Breast epithelium (tissue), 4 donors: ENCODE results near the gene GCLM. TPM values are rescaled to one million over a fixed set of nuclear protein-coding genes. Genes with fewer than 3 reads are reported as not detected.

Experiments
- DNase-seq, 2 donors: peaks; one replicate each; pipeline ENCODE4 v3.0.0-alpha.2; 2019; ENCODE audit warnings: low spot score in 2 of 2
- H3K27ac ChIP-seq, 2 donors: fragments of 200-600 bp; sonication (generic) in 1 of 2; one replicate each; pipeline ENCODE4 v1.5.1; 2016 to 2019; ENCODE audit warnings: mild to moderate bottlenecking in 1 of 2
- H3K27me3 ChIP-seq, 2 donors: fragments of 200-600 bp; sonication (generic) in 1 of 2; one replicate each; pipeline versions ENCODE4 v1.5.1 to v1.6.0; 2017 to 2019; ENCODE audit warnings: control low read depth in 1 of 2, mild to moderate bottlenecking in 1 of 2
- H3K36me3 ChIP-seq: fragments of 200-600 bp; one replicate; pipeline ENCODE4 v1.5.1; 2019
- H3K4me1 ChIP-seq, 2 donors: fragments of 200-600 bp; sonication (generic); one replicate each; pipeline ENCODE4 v1.5.1; 2016 to 2019; ENCODE audit warnings: control low read depth in 1 of 2
- H3K4me3 ChIP-seq, 3 donors: fragments of 200-600 bp; sonication (generic); 1 replicate in 2 of 3; 2 replicates in 1 of 3; pipeline ENCODE4 v1.5.1; 2016 to 2019; ENCODE audit warnings: mild to moderate bottlenecking in 3 of 3, moderate library complexity in 2 of 3
- H3K9me3 ChIP-seq, 2 donors: fragments of 200-600 bp; sonication (generic) in 1 of 2; one replicate each; pipeline ENCODE4 v1.5.1; 2016 to 2019; ENCODE audit warnings: control low read depth in 1 of 2
- CTCF ChIP-seq, 3 donors: fragments of 450-650 bp; IDR thresholded peaks; one replicate each; pipeline ENCODE4 v1.5.1; 2016 to 2017; ENCODE audit warnings: antibody characterized with exemption in 3 of 3, mild to moderate bottlenecking in 3 of 3, moderate library complexity in 3 of 3
- POLR2A ChIP-seq: fragments of 450-650 bp; IDR thresholded peaks from one replicate; pipeline ENCODE4 v1.6.1; 2016; ENCODE audit warnings: antibody characterized with exemption, mild to moderate bottlenecking, moderate library complexity
- POLR2AphosphoS5 ChIP-seq, 3 donors: sonication (generic); formaldehyde crosslinking; IDR thresholded peaks; one replicate each; pipeline ENCODE4 v1.6.1; 2017; ENCODE audit warnings: antibody characterized with exemption in 3 of 3
- intact Hi-C: fragments of 100-400 bp; cut with DNase I; formaldehyde crosslinking; loops from one replicate; pipeline ENCODE4 v1.15.1; 2023; ENCODE audit warnings: low total_unique reads
- total RNA-seq, 3 donors: library from RNA; depleted of rRNA; stranded (reverse); fragments of >200 nt; gene quantifications; one replicate each; pipeline ENCODE4 v1.1.0, GENCODE V29; 2016

The GCLM gene
- total RNA-seq, 3 donors from 2014 or later, result 10.1 to 23.7 (median 13.8) TPM

DNA sequence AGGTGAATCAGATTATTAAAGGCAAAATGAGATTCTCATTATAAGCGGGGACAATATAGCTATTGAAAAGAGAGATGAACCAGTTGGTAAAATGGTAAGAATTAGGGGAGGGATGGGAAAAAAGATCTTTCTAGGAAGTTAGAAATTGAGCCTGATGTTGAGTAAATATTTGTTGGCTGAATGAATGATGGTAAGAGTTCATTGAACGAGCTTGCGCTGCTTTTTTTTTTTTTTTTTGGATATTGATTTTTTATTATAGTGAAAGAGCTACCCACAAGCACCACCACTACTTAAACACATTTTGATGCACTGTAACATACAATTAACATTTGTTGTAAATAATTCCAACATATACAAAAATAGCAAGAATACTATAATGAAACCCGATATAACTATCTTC, 1.1 kb upstream of the GCLM start:
- Histone ChIP-seq H3K9me3 (peaks cover 5 to 8% of the 10 kb centered on the region in 2 donors), H3K27ac (peak overlapping the region; percentile 87 to 93), H3K4me1 (no peaks in the 10 kb centered on the region), H3K27me3 (no peaks in the 10 kb centered on the region), H3K36me3 (no peaks in the 10 kb centered on the region), H3K4me3 (peak overlapping the region in 1 of 3 donors; percentile 88)
- TF ChIP-seq POLR2A (no peak), CTCF (IDR thresholded peaks at IDR 0.05) (no peak), POLR2AphosphoS5 (IDR thresholded peaks at IDR 0.05) (no peak)
- intact Hi-C loops, result no loop called here
- no peak for DNase-seq

DNA sequence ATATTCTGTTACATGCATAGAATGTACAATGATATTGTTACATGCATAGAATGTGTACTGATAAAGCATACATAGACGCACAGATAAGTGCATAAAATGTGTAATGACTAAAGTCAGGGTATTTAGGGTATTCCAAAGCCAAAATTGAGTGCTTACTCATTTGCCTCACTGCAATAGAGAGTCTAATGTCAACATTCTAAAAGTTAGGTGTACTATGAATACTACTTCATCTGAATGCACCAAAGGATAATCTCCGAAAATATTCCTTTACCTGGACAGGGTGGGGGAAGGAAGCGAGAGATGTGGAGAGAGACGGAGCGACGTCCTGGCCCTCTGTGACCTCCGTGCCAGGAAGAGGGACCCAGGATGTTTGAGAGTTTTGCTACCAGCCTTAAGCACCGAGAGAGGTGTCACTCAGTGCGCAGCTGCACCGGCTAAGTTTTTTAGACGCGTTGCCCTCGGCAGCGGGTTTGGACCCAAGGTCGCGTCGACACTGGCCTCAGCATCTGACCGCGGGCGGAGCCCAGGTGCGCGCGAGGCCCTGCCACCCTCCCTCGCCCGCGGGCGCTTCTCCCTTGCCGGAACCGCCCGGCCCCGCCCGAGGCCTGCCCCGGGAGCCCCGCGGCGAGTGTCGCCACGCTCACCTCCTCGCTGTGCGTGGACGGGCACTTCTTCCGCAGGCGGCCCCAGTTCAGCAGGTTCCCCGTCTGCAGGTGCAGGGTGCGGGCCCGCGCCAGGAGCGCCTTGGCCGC, 660 bp downstream of the GCLM start:
- Histone ChIP-seq H3K4me3 (peak overlapping the region; percentile 88 to 89 (median 88)), H3K4me1 (no peaks in the 10 kb centered on the region), H3K36me3 (no peaks in the 10 kb centered on the region), H3K27me3 (no peaks in the 10 kb centered on the region), H3K27ac (peak overlapping the region; percentile 87 to 93), H3K9me3 (peaks cover 5 to 8% of the 10 kb centered on the region in 2 donors)
- intact Hi-C loops, result no loop called here
- DNase-seq, result peak in 1 of 2 donors; percentile 22
- TF ChIP-seq POLR2AphosphoS5 (IDR thresholded peaks at IDR 0.05), result peak in 1 of 3 donors; percentile 20
- no peak for TF ChIP-seq POLR2A

DNA sequence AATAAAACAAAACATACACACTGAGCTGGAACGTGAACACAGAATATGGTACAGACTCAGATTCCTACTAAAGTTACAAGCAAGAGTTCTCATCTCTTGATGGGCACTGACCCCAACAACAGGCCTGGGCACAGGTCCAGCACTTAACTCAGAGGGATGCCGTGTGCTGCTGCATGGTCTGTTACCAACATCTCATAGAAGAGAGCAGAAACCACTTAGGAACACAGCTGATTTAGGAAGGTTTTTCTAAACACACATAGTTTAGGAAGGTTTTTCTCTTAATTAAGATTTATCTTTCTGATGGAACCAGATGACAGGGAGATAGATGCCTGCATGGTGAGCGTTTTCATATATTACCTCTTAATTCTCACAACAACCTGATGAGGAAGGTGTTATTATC, 1.5 kb downstream of the GCLM start:
- H3K36me3 ChIP-seq, result no peaks in the 10 kb centered on the region
- peaks cover 5 to 8% of the 10 kb centered on the region in 2 donors for H3K9me3 ChIP-seq
- no peaks in the 10 kb centered on the region for H3K4me1 ChIP-seq
- intact Hi-C loops, result no loop called here
- no peak overlapping the region for H3K27ac ChIP-seq
- no peaks in the 10 kb centered on the region for H3K27me3 ChIP-seq
- no peak for DNase-seq
- H3K4me3 ChIP-seq, result peak overlapping the region in 2 of 3 donors; percentile 88 to 89
- TF ChIP-seq POLR2A (no peak), CTCF (IDR thresholded peaks at IDR 0.05) (no peak)

DNA sequence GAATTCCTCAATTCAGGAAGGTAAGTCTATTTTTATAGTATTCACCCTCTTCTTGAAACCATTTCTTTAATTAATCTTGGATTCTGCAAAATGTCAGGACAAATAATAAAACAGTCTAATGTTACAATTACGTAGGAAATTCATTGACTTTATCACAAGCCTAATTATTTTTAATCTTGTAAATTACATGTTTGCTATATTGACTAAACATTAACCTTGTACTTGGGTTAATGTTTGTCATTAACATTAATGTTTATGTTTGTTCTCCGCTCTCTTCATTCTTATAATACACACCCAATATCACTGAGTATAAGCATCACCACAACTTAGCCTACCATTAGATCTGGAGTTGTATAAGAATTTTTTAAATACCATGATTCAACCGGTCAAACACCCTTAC, 2.8 kb downstream of the GCLM start:
- Histone ChIP-seq H3K27me3 (no peaks in the 10 kb centered on the region), H3K4me1 (no peaks in the 10 kb centered on the region), H3K4me3 (peak overlapping the region in 1 of 3 donors; percentile 89), H3K9me3 (peaks cover 5 to 8% of the 10 kb centered on the region in 2 donors), H3K36me3 (no peaks in the 10 kb centered on the region), H3K27ac (no peak overlapping the region)
- intact Hi-C loops, result no loop called here
- DNase-seq, result no peak
- TF ChIP-seq CTCF (IDR thresholded peaks at IDR 0.05) (no peak), POLR2AphosphoS5 (IDR thresholded peaks at IDR 0.05) (no peak), POLR2A (no peak)

GRCh38 chr1:93905734-93906133, 3.5 kb downstream of the GCLM start:
- no peak for DNase-seq
- Histone ChIP-seq H3K36me3 (no peaks in the 10 kb centered on the region), H3K27me3 (no peaks in the 10 kb centered on the region), H3K27ac (no peak overlapping the region), H3K4me1 (no peaks in the 10 kb centered on the region), H3K9me3 (peaks cover 2% of the 10 kb centered on the region in 2 donors), H3K4me3 (no peak overlapping the region)
- intact Hi-C loops, result no loop called here
- TF ChIP-seq POLR2AphosphoS5 (IDR thresholded peaks at IDR 0.05) (no peak), CTCF (IDR thresholded peaks at IDR 0.05) (no peak), POLR2A (no peak)
